Ishikawa (cell line): ENCODE results near the gene NMNAT3.

ENCODE experiments used
- CREB1 ChIP-seq: IDR thresholded peaks from 2 replicates; pipeline ENCODE4 v1.6.1; 2012; ENCODE audit warnings: low read depth
- EGR1 ChIP-seq: IDR thresholded peaks from 2 replicates; pipeline ENCODE4 v1.6.1; 2012
- EP300 ChIP-seq: IDR thresholded peaks from 2 replicates; pipeline ENCODE4 v1.6.1; 2012; ENCODE audit warnings: borderline replicate concordance
- FOXM1 ChIP-seq: IDR thresholded peaks from 2 replicates; pipeline ENCODE4 v1.6.1; 2012; ENCODE audit warnings: low read depth, borderline replicate concordance
- MAX ChIP-seq: IDR thresholded peaks from 2 replicates; pipeline ENCODE4 v1.6.1; 2012
- NFIC ChIP-seq: IDR thresholded peaks from 2 replicates; pipeline ENCODE4 v1.6.1; 2012
- RAD21 ChIP-seq: IDR thresholded peaks from 2 replicates; pipeline ENCODE4 v1.6.1; 2012; ENCODE audit warnings: low read depth
- TAF1 ChIP-seq: IDR thresholded peaks from 2 replicates; pipeline ENCODE4 v1.6.1; 2012; ENCODE audit warnings: low read depth, mild to moderate bottlenecking
- TCF12 ChIP-seq: IDR thresholded peaks from 2 replicates; pipeline ENCODE4 v1.6.1; 2012; ENCODE audit warnings: low read depth
- TEAD4 ChIP-seq: IDR thresholded peaks from 2 replicates; pipeline ENCODE4 v1.6.1; 2012
- USF1 ChIP-seq: IDR thresholded peaks from 2 replicates; pipeline ENCODE4 v1.6.1; 2012
- YY1 ChIP-seq: IDR thresholded peaks from 2 replicates; pipeline ENCODE4 v1.6.1; 2012; ENCODE audit warnings: low read depth
- TF ChIP-seq, protein P1 (sequence below): IDR thresholded peaks from 2 replicates; pipeline ENCODE4 v1.6.1; 2012; ENCODE audit warnings: low read depth, mild to moderate bottlenecking

DNA sequence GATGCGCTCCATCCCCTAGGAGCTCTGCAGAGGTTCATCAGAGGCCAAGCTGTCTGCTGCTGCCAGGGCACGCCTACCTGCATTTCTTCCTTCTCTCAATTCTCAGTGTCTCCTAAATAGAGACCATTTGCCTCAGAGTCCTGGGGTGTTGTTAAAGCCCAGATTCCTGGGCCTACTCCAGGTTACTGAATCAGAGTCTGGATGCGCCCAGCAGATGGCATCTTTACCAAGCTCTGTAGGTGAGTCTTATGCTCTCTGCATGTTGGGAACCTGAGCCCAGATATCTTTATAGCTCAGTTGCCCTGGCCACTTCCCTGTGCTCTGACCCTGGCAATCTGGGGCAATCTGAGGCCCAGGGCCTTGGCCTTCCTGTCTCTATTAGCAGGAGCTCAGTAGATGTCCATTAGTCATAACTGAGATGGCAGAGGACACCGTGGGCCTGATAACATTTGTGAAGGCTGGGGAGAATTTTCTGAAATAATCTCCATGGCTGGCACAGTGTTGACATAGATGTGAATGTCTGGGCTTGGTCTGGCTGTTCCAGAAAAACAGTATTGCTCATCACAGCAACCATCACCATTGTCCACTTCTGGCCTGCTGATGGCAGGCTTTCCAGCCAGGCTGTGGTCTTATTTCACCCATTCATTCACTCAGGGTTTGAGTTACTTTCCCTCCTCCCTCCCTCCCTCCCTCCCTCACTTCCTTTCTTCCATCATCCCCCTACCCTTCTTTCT, 125.0 kb downstream of the NMNAT3 start:
- TF ChIP-seq RAD21 (no peak), TAF1 (no peak), USF1 (no peak), NFIC (no peak), CREB1 (no peak), EP300 (no peak), YY1 (no peak), TEAD4 (no peak), MAX (no peak), EGR1 (no peak), TCF12 (no peak), FOXM1 (no peak)
- TF ChIP-seq, protein P1, sequence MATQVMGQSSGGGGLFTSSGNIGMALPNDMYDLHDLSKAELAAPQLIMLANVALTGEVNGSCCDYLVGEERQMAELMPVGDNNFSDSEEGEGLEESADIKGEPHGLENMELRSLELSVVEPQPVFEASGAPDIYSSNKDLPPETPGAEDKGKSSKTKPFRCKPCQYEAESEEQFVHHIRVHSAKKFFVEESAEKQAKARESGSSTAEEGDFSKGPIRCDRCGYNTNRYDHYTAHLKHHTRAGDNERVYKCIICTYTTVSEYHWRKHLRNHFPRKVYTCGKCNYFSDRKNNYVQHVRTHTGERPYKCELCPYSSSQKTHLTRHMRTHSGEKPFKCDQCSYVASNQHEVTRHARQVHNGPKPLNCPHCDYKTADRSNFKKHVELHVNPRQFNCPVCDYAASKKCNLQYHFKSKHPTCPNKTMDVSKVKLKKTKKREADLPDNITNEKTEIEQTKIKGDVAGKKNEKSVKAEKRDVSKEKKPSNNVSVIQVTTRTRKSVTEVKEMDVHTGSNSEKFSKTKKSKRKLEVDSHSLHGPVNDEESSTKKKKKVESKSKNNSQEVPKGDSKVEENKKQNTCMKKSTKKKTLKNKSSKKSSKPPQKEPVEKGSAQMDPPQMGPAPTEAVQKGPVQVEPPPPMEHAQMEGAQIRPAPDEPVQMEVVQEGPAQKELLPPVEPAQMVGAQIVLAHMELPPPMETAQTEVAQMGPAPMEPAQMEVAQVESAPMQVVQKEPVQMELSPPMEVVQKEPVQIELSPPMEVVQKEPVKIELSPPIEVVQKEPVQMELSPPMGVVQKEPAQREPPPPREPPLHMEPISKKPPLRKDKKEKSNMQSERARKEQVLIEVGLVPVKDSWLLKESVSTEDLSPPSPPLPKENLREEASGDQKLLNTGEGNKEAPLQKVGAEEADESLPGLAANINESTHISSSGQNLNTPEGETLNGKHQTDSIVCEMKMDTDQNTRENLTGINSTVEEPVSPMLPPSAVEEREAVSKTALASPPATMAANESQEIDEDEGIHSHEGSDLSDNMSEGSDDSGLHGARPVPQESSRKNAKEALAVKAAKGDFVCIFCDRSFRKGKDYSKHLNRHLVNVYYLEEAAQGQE: no peak
